ENCODE results near the gene CSRNP3.

DNA sequence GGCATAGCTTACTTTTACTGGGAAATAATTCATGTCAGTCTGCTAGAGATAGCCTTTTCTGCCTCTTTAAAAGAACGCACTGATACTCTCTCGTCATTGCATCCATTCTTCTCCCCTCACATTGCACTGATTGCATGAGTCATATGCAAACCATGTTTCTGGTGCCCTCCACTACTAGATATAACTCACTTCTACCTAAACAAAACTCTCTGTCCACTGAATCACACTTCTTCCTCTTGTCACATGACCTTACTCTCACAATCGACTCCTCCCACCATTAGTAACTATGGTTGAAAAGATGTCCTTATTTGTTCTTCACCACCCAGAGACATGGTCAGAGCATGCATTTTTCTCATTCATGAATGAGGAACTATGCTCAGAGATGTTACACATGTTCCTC, 158.0 kb downstream of the CSRNP3 start:
- no peak for TF ChIP-seq EZH2 (IDR thresholded peaks at IDR 0.05)
- no peak for TF ChIP-seq POLR2AphosphoS5 (IDR thresholded peaks at IDR 0.05; ENCODE audit: borderline replicate concordance, low read depth, low read length)

Data from SK-N-MC (cell line).